Neuronal stem cell (in vitro differentiated cells): ENCODE results near the gene UFD1.

ENCODE experiments used
- DNase-seq: peaks from one replicate; pipeline ENCODE4 v3.0.0-alpha.2; 2013; ENCODE audit warnings: low spot score
- H2AFZ ChIP-seq: one replicate; pipeline ENCODE4 v1.6.1; 2013; ENCODE audit warnings: mild to moderate bottlenecking, low read length, inconsistent platforms
- H2AK5ac ChIP-seq: 2 replicates; pipeline ENCODE4 v1.6.1; 2013; ENCODE audit warnings: low read depth, mild to moderate bottlenecking, inconsistent platforms, low read length, moderate library complexity, mixed read lengths
- H2BK120ac ChIP-seq: 2 replicates; pipeline ENCODE4 v1.6.1; 2013; ENCODE audit warnings: low read depth, mild to moderate bottlenecking, inconsistent platforms, low read length, moderate library complexity, mixed read lengths
- H2BK12ac ChIP-seq: one replicate; pipeline ENCODE4 v1.6.1; 2013; ENCODE audit warnings: low read length, inconsistent platforms
- H2BK15ac ChIP-seq: 2 replicates; pipeline ENCODE4 v1.6.1; 2013; ENCODE audit warnings: mild to moderate bottlenecking, low read length, inconsistent platforms, mixed read lengths
- H2BK5ac ChIP-seq: one replicate; pipeline ENCODE4 v1.6.1; 2013; ENCODE audit warnings: inconsistent platforms, mild to moderate bottlenecking, low read length, moderate library complexity
- H3K14ac ChIP-seq: one replicate; pipeline ENCODE4 v1.6.1; 2013; ENCODE audit warnings: low read length, inconsistent platforms
- H3K18ac ChIP-seq: 2 replicates; pipeline ENCODE4 v1.6.1; 2013; ENCODE audit warnings: low read length, inconsistent platforms
- H3K23ac ChIP-seq: 2 replicates; pipeline ENCODE4 v1.6.1; 2013; ENCODE audit warnings: low read depth, mild to moderate bottlenecking, mixed read lengths, low read length, inconsistent platforms; ENCODE audit not compliant: poor library complexity
- H3K27ac ChIP-seq: replicated peaks from 3 replicates; pipeline ENCODE4 v1.5.1; 2013; ENCODE audit warnings: low read length, inconsistent platforms
- H3K27me3 ChIP-seq, 3 experiments: 2 replicates each; pipeline ENCODE4 v1.6.1; 2013; ENCODE audit warnings: low read length in 3 of 3, mild to moderate bottlenecking in 2 of 3, inconsistent platforms in 1 of 3, low read depth in 1 of 3, mixed read lengths in 1 of 3, moderate library complexity in 1 of 3; ENCODE audit not compliant: control insufficient read depth in 3 of 3, insufficient read depth in 3 of 3
- H3K36me3 ChIP-seq, 2 donors: replicated peaks in 1 of 2; 2 replicates each; pipeline ENCODE4 v1.6.1; 2013; ENCODE audit warnings: low read length in 2 of 2; ENCODE audit not compliant: control insufficient read depth in 2 of 2, insufficient read depth in 2 of 2
- H3K4ac ChIP-seq: 2 replicates; pipeline ENCODE4 v1.6.1; 2013; ENCODE audit warnings: inconsistent platforms, mild to moderate bottlenecking, low read length, moderate library complexity
- H3K4me1 ChIP-seq, 2 donors: 1 replicate in 1 of 2; 2 replicates in 1 of 2; pipeline ENCODE4 v1.6.1; 2013; ENCODE audit warnings: low read length in 2 of 2, low read depth in 1 of 2; ENCODE audit not compliant: control insufficient read depth in 2 of 2, insufficient read depth in 1 of 2
- H3K4me2 ChIP-seq: one replicate; pipeline ENCODE4 v1.6.1; 2013; ENCODE audit warnings: mild to moderate bottlenecking, low read length, inconsistent platforms; ENCODE audit not compliant: insufficient read depth, poor library complexity, severe bottlenecking
- H3K4me3 ChIP-seq, 2 donors: 2 replicates each; pipeline ENCODE4 v1.5.1; 2013; ENCODE audit warnings: low read length in 2 of 2, mild to moderate bottlenecking in 2 of 2, inconsistent platforms in 1 of 2, moderate library complexity in 1 of 2
- H3K79me1 ChIP-seq: one replicate; pipeline ENCODE4 v1.6.1; 2013; ENCODE audit warnings: low read depth, mild to moderate bottlenecking, inconsistent platforms, low read length, moderate library complexity
- H3K9ac ChIP-seq: one replicate; pipeline ENCODE4 v1.6.1; 2013; ENCODE audit warnings: mild to moderate bottlenecking, low read depth, low read length, inconsistent platforms; ENCODE audit not compliant: poor library complexity
- H3K9me3 ChIP-seq, 2 donors: replicated peaks in 1 of 2; 2 replicates each; pipeline versions ENCODE3 to v1.6.1; 2013; ENCODE audit warnings: low read length in 2 of 2, mild to moderate bottlenecking in 2 of 2, inconsistent platforms in 1 of 2, low read depth in 1 of 2, mixed read lengths in 1 of 2, moderate library complexity in 1 of 2; ENCODE audit not compliant: control insufficient read depth in 2 of 2, insufficient read depth in 1 of 2
- H4K8ac ChIP-seq: one replicate; pipeline ENCODE4 v1.6.1; 2013; ENCODE audit warnings: low read depth, mild to moderate bottlenecking, inconsistent platforms, low read length, moderate library complexity
- H4K91ac ChIP-seq: one replicate; pipeline ENCODE4 v1.6.1; 2013; ENCODE audit warnings: low read length, low read depth, mild to moderate bottlenecking, inconsistent platforms; ENCODE audit not compliant: poor library complexity
- WGBS, 2 donors: extraction: QIAGEN DNeasy Blood & Tissue Kit; methylation state at CpG; one replicate each; pipeline ENCODE4 v1.1.7; 2013; ENCODE audit warnings: missing lambda C conversion rate in 2 of 2, mixed read lengths in 1 of 2; ENCODE audit not compliant: insufficient read length in 2 of 2, insufficient replicate concordance in 1 of 2; ENCODE audit errors: extremely low coverage in 2 of 2; 5-methylcytosine and 5-hydroxymethylcytosine counted together

The UFD1 gene

DNA sequence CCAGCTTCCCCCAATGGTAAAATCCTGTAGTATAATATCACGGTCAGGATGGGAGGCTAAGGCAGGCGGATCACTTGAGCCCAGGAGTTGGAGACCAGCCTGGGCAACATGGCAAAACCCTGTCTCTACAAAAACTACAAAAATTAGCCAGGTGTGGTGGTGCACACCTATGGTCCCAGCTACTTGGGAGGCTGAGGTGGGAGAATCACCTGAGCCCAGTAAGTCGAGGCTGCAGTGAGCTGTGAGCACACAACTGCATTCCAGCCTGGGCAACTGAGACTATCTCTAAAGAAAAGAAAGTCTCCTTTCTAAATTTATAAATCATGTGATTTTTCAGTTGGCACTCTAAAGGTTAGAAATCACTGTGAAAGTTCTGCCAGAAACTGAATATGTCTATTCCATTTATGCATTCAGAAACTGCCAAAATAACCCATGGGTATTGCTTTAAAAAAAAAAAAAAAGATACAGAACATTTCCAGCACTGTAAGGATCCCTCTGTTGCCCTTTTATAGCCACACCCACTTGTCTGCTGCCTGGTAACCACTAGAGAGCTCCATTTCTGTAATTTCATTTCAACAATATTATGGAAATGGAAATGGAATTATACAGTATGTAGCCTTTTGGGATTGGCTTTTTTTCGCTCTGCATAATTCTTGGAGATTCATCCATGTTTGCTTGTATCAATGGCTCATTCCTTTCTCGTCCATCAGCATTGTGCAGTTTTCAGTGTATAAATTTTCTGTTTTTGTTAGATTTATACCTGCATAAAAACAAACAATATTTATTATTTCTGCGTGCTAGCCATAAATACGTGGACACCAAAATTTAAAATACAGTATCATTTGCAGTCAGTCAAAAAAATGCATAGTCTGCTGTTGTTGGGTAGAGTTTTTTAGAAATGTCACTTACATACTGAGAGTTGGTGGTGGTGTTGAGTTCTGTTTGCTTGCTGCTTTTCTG lies 10.2 kb upstream of the UFD1 start:
- Histone ChIP-seq H2BK12ac (no peak overlapping the region), H3K18ac (no peak overlapping the region), H2BK5ac (no peak overlapping the region), H3K27me3 (no peaks in the 10 kb centered on the region), H3K79me1 (peaks cover 2% of the 10 kb centered on the region), H2BK15ac (no peak overlapping the region), H2AK5ac (no peak overlapping the region), H3K36me3 (peaks cover 21 to 92% of the 10 kb centered on the region in 2 donors), H2BK120ac (no peak overlapping the region), H3K27ac (no peak overlapping the region), H4K8ac (no peak overlapping the region), H2AFZ (no peak overlapping the region), H3K14ac (no peak overlapping the region), H3K4me2 (no peak overlapping the region), H3K4ac (no peak overlapping the region), H4K91ac (no peak overlapping the region), H3K9me3 (peaks cover 0 to 2% of the 10 kb centered on the region in 2 donors), H3K4me1 (no peaks in the 10 kb centered on the region), H3K9ac (no peak overlapping the region), H3K4me3 (no peak overlapping the region), H3K23ac (no peak overlapping the region)
- WGBS, 2 donors: no CpG with 5 or more reads among the region's 7 CpGs
- DNase-seq: no peak

DNA sequence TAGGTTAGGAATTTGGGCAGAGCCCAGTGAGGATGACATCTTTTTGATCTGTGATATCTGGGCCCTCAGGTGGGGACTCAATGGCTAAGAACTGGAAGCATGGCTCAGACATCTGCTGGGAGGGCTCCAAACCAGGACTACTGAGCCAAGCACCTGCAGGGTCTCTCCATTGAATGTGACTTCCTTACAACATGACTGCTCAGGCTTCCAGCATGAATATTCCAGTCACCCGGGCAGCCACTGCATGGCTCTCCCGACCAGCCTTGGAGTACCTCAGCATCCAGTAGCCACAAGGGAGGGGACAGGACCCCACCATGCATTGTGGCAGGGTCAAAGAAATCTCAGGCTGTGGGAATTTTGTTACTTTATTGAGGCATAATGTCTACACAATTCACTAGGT lies 9.3 kb upstream of the UFD1 start:
- H3K27ac ChIP-seq: no peak overlapping the region
- H3K4me1 ChIP-seq: no peaks in the 10 kb centered on the region
- no peaks in the 10 kb centered on the region for H3K27me3 ChIP-seq
- H2BK12ac ChIP-seq: no peak overlapping the region
- H4K91ac ChIP-seq: no peak overlapping the region
- no peak overlapping the region for H3K23ac ChIP-seq
- H2BK15ac ChIP-seq: no peak overlapping the region
- H3K14ac ChIP-seq: no peak overlapping the region
- no peak overlapping the region for H2BK5ac ChIP-seq
- no peak for DNase-seq
- no peak overlapping the region for H2BK120ac ChIP-seq
- H3K79me1 ChIP-seq: peaks cover 2% of the 10 kb centered on the region
- no peak overlapping the region for H2AK5ac ChIP-seq
- H3K4me3 ChIP-seq: no peak overlapping the region
- peaks cover 0 to 2% of the 10 kb centered on the region in 2 donors for H3K9me3 ChIP-seq
- H3K4me2 ChIP-seq: no peak overlapping the region
- H3K9ac ChIP-seq: no peak overlapping the region
- H3K36me3 ChIP-seq: peaks cover 22 to 92% of the 10 kb centered on the region in 2 donors
- no peak overlapping the region for H2AFZ ChIP-seq
- no peak overlapping the region for H3K18ac ChIP-seq
- no peak overlapping the region for H4K8ac ChIP-seq
- H3K4ac ChIP-seq: no peak overlapping the region
- WGBS, 2 donors: no CpG with 5 or more reads among the region's 2 CpGs

DNA sequence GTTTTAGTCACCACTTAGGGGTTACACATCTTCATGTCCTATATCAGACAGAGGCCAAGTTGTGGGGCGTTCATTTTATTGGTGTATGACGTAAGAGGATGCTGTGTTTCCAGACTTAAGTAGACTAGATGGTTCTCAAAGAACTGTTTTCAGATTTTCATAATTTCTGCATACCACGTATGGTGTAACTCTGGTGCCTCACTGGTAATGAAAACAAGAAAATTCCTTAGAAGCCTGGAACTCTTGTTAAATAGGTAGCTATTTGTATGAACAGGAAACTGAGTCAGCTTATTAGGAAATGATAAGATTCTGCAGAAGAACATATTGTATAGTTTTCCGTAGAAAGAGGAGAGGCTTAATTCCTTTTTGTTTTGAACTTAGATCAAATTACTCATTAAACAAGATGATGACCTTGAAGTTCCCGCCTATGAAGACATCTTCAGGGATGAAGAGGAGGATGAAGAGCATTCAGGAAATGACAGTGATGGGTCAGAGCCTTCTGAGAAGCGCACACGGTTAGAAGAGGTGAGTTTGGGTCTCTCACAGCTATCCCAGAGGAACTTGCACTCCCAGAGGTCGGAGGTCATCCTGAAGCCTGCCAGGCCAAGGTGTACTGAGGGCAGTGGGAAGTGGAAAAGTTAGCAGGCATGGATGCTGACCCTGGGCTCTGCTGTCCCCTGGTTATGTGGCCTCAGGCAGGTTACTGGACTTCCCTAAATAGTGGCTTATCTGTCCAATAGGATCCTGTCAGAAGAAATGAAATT lies 4.7 kb upstream of the UFD1 start:
- WGBS, 2 donors: no CpG with 5 or more reads among the region's 8 CpGs
- H3K27me3 ChIP-seq: no peaks in the 10 kb centered on the region

DNA sequence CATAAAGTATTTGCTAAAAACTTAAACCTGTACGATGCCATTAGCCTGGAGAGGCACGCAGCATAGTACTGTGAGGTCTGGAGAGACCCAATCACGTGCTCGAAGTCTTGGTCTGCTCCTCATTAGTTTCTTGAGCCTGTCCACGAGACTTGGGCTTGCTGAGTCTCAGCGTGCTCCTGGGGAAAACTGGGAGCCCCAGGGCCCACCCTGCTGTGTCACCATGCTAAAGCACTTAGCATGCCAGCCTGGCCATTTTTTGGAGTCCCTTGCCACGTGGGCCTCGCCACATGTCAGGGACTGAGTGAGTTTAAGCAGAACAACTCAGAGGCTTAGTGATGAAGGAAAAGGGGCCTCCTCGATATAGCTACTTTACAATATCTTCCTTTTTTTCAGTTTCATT lies 3.3 kb upstream of the UFD1 start:
- H3K4me2 ChIP-seq: no peak overlapping the region
- WGBS, 2 donors: no CpG with 5 or more reads among the region's 9 CpGs
- H3K9me3 ChIP-seq: no peaks in the 10 kb centered on the region
- no peak overlapping the region for H2AFZ ChIP-seq
- peaks cover 4% of the 10 kb centered on the region for H3K79me1 ChIP-seq
- no peak overlapping the region for H3K4me3 ChIP-seq
- H3K27ac ChIP-seq: no peak overlapping the region
- no peak for DNase-seq
- no peak overlapping the region for H3K9ac ChIP-seq
- no peak overlapping the region for H2BK15ac ChIP-seq
- H2BK12ac ChIP-seq: no peak overlapping the region
- H4K91ac ChIP-seq: no peak overlapping the region
- no peak overlapping the region for H2AK5ac ChIP-seq
- H3K4me1 ChIP-seq: peaks cover 7 to 8% of the 10 kb centered on the region in 2 donors
- H2BK120ac ChIP-seq: no peak overlapping the region
- no peaks in the 10 kb centered on the region for H3K27me3 ChIP-seq
- H4K8ac ChIP-seq: no peak overlapping the region
- H3K36me3 ChIP-seq: peaks cover 14 to 51% of the 10 kb centered on the region in 2 donors
- no peak overlapping the region for H3K18ac ChIP-seq
- no peak overlapping the region for H3K4ac ChIP-seq
- no peak overlapping the region for H3K23ac ChIP-seq
- no peak overlapping the region for H3K14ac ChIP-seq
- H2BK5ac ChIP-seq: no peak overlapping the region

More for the DNA sequence above, 4.7 kb upstream of the UFD1 start:
- Histone ChIP-seq H4K8ac (no peak overlapping the region), H3K14ac (no peak overlapping the region), H2BK12ac (no peak overlapping the region), H3K27ac (no peak overlapping the region), H3K4ac (no peak overlapping the region), H3K79me1 (peaks cover 6% of the 10 kb centered on the region), H2AK5ac (no peak overlapping the region), H4K91ac (no peak overlapping the region), H2AFZ (no peak overlapping the region), H2BK5ac (no peak overlapping the region), H3K9ac (no peak overlapping the region), H3K4me1 (peaks cover 3% of the 10 kb centered on the region in 2 donors), H2BK15ac (no peak overlapping the region), H2BK120ac (no peak overlapping the region), H3K23ac (no peak overlapping the region), H3K9me3 (no peaks in the 10 kb centered on the region), H3K4me2 (no peak overlapping the region), H3K18ac (no peak overlapping the region), H3K36me3 (peaks cover 17 to 65% of the 10 kb centered on the region in 2 donors), H3K4me3 (no peak overlapping the region)
- no peak for DNase-seq
